ENCODE results near the gene PARN.

DNA sequence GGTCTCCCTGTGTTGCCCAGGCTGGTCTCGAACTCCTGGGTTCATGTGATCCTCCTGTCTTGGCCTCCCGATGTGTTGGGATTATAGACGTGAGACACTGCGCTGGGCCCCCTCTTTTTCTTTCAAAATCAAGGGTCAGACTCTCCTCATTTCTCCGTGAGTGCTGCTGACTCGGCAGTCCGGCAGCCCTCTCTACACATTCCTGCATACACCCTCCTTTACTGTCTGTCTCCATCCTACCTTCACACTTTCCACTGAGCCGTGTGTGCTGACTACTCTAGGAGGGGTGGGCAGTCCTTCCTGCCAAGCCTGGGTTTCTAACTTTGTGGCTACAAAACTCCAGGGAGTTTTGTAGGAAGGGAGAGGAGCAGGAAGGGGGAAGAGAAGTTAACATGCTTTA is 195.2 kb downstream of the PARN start:
- TF ChIP-seq, protein P1, sequence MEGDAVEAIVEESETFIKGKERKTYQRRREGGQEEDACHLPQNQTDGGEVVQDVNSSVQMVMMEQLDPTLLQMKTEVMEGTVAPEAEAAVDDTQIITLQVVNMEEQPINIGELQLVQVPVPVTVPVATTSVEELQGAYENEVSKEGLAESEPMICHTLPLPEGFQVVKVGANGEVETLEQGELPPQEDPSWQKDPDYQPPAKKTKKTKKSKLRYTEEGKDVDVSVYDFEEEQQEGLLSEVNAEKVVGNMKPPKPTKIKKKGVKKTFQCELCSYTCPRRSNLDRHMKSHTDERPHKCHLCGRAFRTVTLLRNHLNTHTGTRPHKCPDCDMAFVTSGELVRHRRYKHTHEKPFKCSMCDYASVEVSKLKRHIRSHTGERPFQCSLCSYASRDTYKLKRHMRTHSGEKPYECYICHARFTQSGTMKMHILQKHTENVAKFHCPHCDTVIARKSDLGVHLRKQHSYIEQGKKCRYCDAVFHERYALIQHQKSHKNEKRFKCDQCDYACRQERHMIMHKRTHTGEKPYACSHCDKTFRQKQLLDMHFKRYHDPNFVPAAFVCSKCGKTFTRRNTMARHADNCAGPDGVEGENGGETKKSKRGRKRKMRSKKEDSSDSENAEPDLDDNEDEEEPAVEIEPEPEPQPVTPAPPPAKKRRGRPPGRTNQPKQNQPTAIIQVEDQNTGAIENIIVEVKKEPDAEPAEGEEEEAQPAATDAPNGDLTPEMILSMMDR (IDR thresholded peaks at IDR 0.05) = no peak
- TF ChIP-seq POLR2A (IDR thresholded peaks at IDR 0.05; ENCODE audit: low read length) (no peak), NR3C1 (IDR thresholded peaks at IDR 0.05) (no peak), EHMT2 (IDR thresholded peaks at IDR 0.05; ENCODE audit: low read depth) (no peak), FOSL2 (IDR thresholded peaks at IDR 0.05) (no peak), FOSL2 (CRISPR knock-in tag; IDR thresholded peaks at IDR 0.05) (no peak), CHD2 (IDR thresholded peaks at IDR 0.05; ENCODE audit: low read length, partially characterized antibody) (no peak)
